ENCODE measurements around the gene DDX41. TPM values are rescaled to one million over a fixed set of nuclear protein-coding genes. Genes with fewer than 3 reads are reported as not detected.
"Not testable (repeated sequence)": the region's sequence is repeated elsewhere in the genome, so short reads cannot be mapped to it uniquely, and the experiment has no call there.

The DDX41 gene
- total RNA-seq, 3 donors from 2014 or later = 65.3 to 79.2 (median 79.0) TPM

- no peaks in the 10 kb centered on the region for H3K9me3 ChIP-seq
- ATAC-seq (no peak), DNase-seq (no peak)
- no peak overlapping the region for H3K4me3 ChIP-seq
- TF ChIP-seq CTCF (IDR thresholded peaks at IDR 0.05) = no peak
- peaks cover 5% of the 10 kb centered on the region for H3K4me1 ChIP-seq (ENCODE audit: low read depth)
- intact Hi-C loops (cut with DNase I, micrococcal nuclease) = no loop called here
- H3K36me3 ChIP-seq (ENCODE audit: low read depth) = no peaks in the 10 kb centered on the region
These were observed 30.5 kb downstream of the DDX41 start for GRCh38 chr5:177486256-177486655.

- H3K36me3 ChIP-seq (ENCODE audit: low read depth); ATAC-seq; H3K4me1 ChIP-seq (ENCODE audit: low read depth): not testable (repeated sequence)
These were observed 31.0 kb downstream of the DDX41 start for GRCh38 chr5:177485753-177486152.

GRCh38 chr5:177484902-177485549 is 31.7 kb downstream of the DDX41 start:
- DNase-seq (no peak), ATAC-seq (no peak)
- H3K36me3 ChIP-seq (ENCODE audit: low read depth) = no peaks in the 10 kb centered on the region
- H3K9me3 ChIP-seq = no peaks in the 10 kb centered on the region
- peaks cover 8% of the 10 kb centered on the region for H3K4me1 ChIP-seq (ENCODE audit: low read depth)
- no peak for TF ChIP-seq CTCF (IDR thresholded peaks at IDR 0.05)
- intact Hi-C loops (cut with DNase I, micrococcal nuclease) = no loop called here
- no peak overlapping the region for H3K4me3 ChIP-seq

More at GRCh38 chr5:177485753-177486152, 31.0 kb downstream of the DDX41 start:
- DNase-seq; intact Hi-C loops (cut with DNase I, micrococcal nuclease); H3K9me3 ChIP-seq; H3K4me3 ChIP-seq: not testable (repeated sequence)

- ATAC-seq = no peak
- DNase-seq = no peak
- intact Hi-C loops (cut with DNase I, micrococcal nuclease) = no loop called here
- Histone ChIP-seq H3K36me3 (ENCODE audit: low read depth) (no peaks in the 10 kb centered on the region), H3K9me3 (no peaks in the 10 kb centered on the region), H3K4me3 (no peak overlapping the region), H3K4me1 (ENCODE audit: low read depth) (peaks cover 6% of the 10 kb centered on the region)
- TF ChIP-seq CTCF (IDR thresholded peaks at IDR 0.05) = no peak
These were observed 32.5 kb downstream of the DDX41 start for GRCh38 chr5:177483994-177484901.

GRCh38 chr5:177483042-177483441 is 33.7 kb downstream of the DDX41 start:
- H3K36me3 ChIP-seq (ENCODE audit: low read depth) = no peaks in the 10 kb centered on the region
- H3K4me3 ChIP-seq = no peak overlapping the region
- ATAC-seq (no peak), DNase-seq (no peak)
- H3K4me1 ChIP-seq (ENCODE audit: low read depth) = peaks cover 3% of the 10 kb centered on the region
- intact Hi-C loops (cut with DNase I, micrococcal nuclease) = no loop called here
- TF ChIP-seq CTCF (IDR thresholded peaks at IDR 0.05) = no peak
- no peaks in the 10 kb centered on the region for H3K9me3 ChIP-seq

- no peaks in the 10 kb centered on the region for H3K36me3 ChIP-seq (ENCODE audit: low read depth)
These were observed 34.4 kb downstream of the DDX41 start for GRCh38 chr5:177482359-177482795.

More at GRCh38 chr5:177482359-177482795, 34.4 kb downstream of the DDX41 start:
- no peak overlapping the region for H3K4me3 ChIP-seq
- DNase-seq (no peak), ATAC-seq (no peak)
- no peaks in the 10 kb centered on the region for H3K9me3 ChIP-seq
- intact Hi-C loops (cut with DNase I, micrococcal nuclease) = no loop called here
- no peak for TF ChIP-seq CTCF (IDR thresholded peaks at IDR 0.05)
- H3K4me1 ChIP-seq (ENCODE audit: low read depth) = peaks cover 3% of the 10 kb centered on the region
